Stimulated activated memory B cell treated with anti-CD40 and anti-IgM and Interleukin-4, amounts not matched to agents 10 μg/mL and 1 μg/mL and 100 μg/mL, for 72 hours (primary cell): ENCODE measurements around the gene BPI.
"Not testable (repeated sequence)": the region's sequence is repeated elsewhere in the genome, so short reads cannot be mapped to it uniquely, and the experiment has no call there.

Source experiments
- ATAC-seq: fragments of 150-1000 bp; cut with Tn5 transposase; 2 replicates; pipeline ENCODE4 v1.10.0; 2021
- H3K27ac Mint-ChIP-seq: one replicate; pipeline ENCODE4 v1.8.0; 2022; ENCODE audit warnings: mild to moderate bottlenecking, mixed read lengths
- H3K27me3 Mint-ChIP-seq: one replicate; pipeline ENCODE4 v1.8.0; 2022; ENCODE audit warnings: mixed read lengths
- H3K36me3 Mint-ChIP-seq: one replicate; pipeline ENCODE4 v1.8.0; 2022; ENCODE audit warnings: mixed read lengths
- H3K4me1 Mint-ChIP-seq: one replicate; pipeline ENCODE4 v1.8.0; 2022; ENCODE audit warnings: mixed read lengths
- H3K4me3 Mint-ChIP-seq: one replicate; pipeline ENCODE4 v1.8.0; 2022; ENCODE audit warnings: mild to moderate bottlenecking, moderate library complexity, mixed read lengths
- H3K9me3 Mint-ChIP-seq: one replicate; pipeline ENCODE4 v1.8.0; 2022; ENCODE audit warnings: mixed read lengths

BPI gene

GRCh38 chr20:38330638-38331037 lies 26.7 kb downstream of the BPI start:
- no peaks in the 10 kb centered on the region for H3K36me3 Mint-ChIP-seq
- no peak overlapping the region for H3K27ac Mint-ChIP-seq
- no peaks in the 10 kb centered on the region for H3K4me1 Mint-ChIP-seq
- H3K4me3 Mint-ChIP-seq: no peak overlapping the region
- H3K9me3 Mint-ChIP-seq: peaks cover 7% of the 10 kb centered on the region
- no peak for ATAC-seq
- peaks cover 31% of the 10 kb centered on the region for H3K27me3 Mint-ChIP-seq

- Mint-ChIP-seq H3K36me3 (no peaks in the 10 kb centered on the region), H3K4me3 (no peak overlapping the region)
- ATAC-seq: no peak
These were observed 27.3 kb downstream of the BPI start for GRCh38 chr20:38331245-38331644.

GRCh38 chr20:38331814-38332213 lies 27.9 kb downstream of the BPI start:
- Mint-ChIP-seq H3K27me3 (peaks cover 42% of the 10 kb centered on the region), H3K4me3 (no peak overlapping the region), H3K27ac (no peak overlapping the region), H3K9me3 (peaks cover 2% of the 10 kb centered on the region), H3K4me1 (no peaks in the 10 kb centered on the region), H3K36me3 (no peaks in the 10 kb centered on the region)
- no peak for ATAC-seq

More at GRCh38 chr20:38331245-38331644, 27.3 kb downstream of the BPI start:
- Mint-ChIP-seq H3K27ac (no peak overlapping the region), H3K9me3 (peaks cover 3% of the 10 kb centered on the region), H3K27me3 (peaks cover 37% of the 10 kb centered on the region), H3K4me1 (no peaks in the 10 kb centered on the region)

- no peaks in the 10 kb centered on the region for H3K36me3 Mint-ChIP-seq
- H3K27me3 Mint-ChIP-seq: peaks cover 49% of the 10 kb centered on the region
- no peak overlapping the region for H3K27ac Mint-ChIP-seq
- no peak overlapping the region for H3K4me3 Mint-ChIP-seq
- peaks cover 6% of the 10 kb centered on the region for H3K9me3 Mint-ChIP-seq
- no peak for ATAC-seq
- no peaks in the 10 kb centered on the region for H3K4me1 Mint-ChIP-seq
These were observed 30.1 kb downstream of the BPI start for GRCh38 chr20:38334016-38334415.

GRCh38 chr20:38336726-38337125 lies 32.8 kb downstream of the BPI start:
- Mint-ChIP-seq H3K36me3 (no peaks in the 10 kb centered on the region), H3K27me3 (peaks cover 44% of the 10 kb centered on the region), H3K4me3 (no peak overlapping the region), H3K9me3 (peaks cover 6% of the 10 kb centered on the region), H3K27ac (no peak overlapping the region), H3K4me1 (no peaks in the 10 kb centered on the region)
- no peak for ATAC-seq

GRCh38 chr20:38337561-38338140 lies 33.7 kb downstream of the BPI start:
- Mint-ChIP-seq H3K4me1 (no peaks in the 10 kb centered on the region), H3K27ac (no peak overlapping the region), H3K36me3 (no peaks in the 10 kb centered on the region), H3K9me3 (peaks cover 6% of the 10 kb centered on the region), H3K27me3 (peaks cover 35% of the 10 kb centered on the region), H3K4me3 (no peak overlapping the region)
- ATAC-seq: no peak

- ATAC-seq: no peak
- H3K4me1 Mint-ChIP-seq: no peaks in the 10 kb centered on the region
- H3K36me3 Mint-ChIP-seq: no peaks in the 10 kb centered on the region
- H3K9me3 Mint-ChIP-seq: peaks cover 6% of the 10 kb centered on the region
- no peak overlapping the region for H3K4me3 Mint-ChIP-seq
- peaks cover 33% of the 10 kb centered on the region for H3K27me3 Mint-ChIP-seq
- H3K27ac Mint-ChIP-seq: no peak overlapping the region
These were observed 35.0 kb downstream of the BPI start for GRCh38 chr20:38338849-38339520.

GRCh38 chr20:38339521-38339896 lies 35.6 kb downstream of the BPI start:
- peaks cover 33% of the 10 kb centered on the region for H3K27me3 Mint-ChIP-seq
- not testable (repeated sequence) for ATAC-seq, H3K4me1 Mint-ChIP-seq, H3K4me3 Mint-ChIP-seq, H3K27ac Mint-ChIP-seq, H3K9me3 Mint-ChIP-seq, H3K36me3 Mint-ChIP-seq

- Mint-ChIP-seq H3K9me3 (peaks cover 6% of the 10 kb centered on the region), H3K27me3 (peaks cover 33% of the 10 kb centered on the region), H3K27ac (no peak overlapping the region), H3K4me1 (no peaks in the 10 kb centered on the region), H3K36me3 (no peaks in the 10 kb centered on the region), H3K4me3 (no peak overlapping the region)
- ATAC-seq: no peak
These were observed 36.0 kb downstream of the BPI start for GRCh38 chr20:38339997-38340396.

- Mint-ChIP-seq H3K4me1 (no peaks in the 10 kb centered on the region), H3K27ac (no peak overlapping the region), H3K36me3 (no peaks in the 10 kb centered on the region), H3K27me3 (peaks cover 33% of the 10 kb centered on the region), H3K4me3 (no peak overlapping the region), H3K9me3 (peaks cover 6% of the 10 kb centered on the region)
- no peak for ATAC-seq
These were observed 36.7 kb downstream of the BPI start for GRCh38 chr20:38340693-38341092.

- Mint-ChIP-seq H3K4me1 (no peaks in the 10 kb centered on the region), H3K36me3 (no peaks in the 10 kb centered on the region), H3K4me3 (no peak overlapping the region), H3K27me3 (peaks cover 26% of the 10 kb centered on the region), H3K9me3 (peaks cover 6% of the 10 kb centered on the region), H3K27ac (no peak overlapping the region)
- no peak for ATAC-seq
These were observed 38.3 kb downstream of the BPI start for GRCh38 chr20:38342216-38342615.

- no peak for ATAC-seq
- H3K9me3 Mint-ChIP-seq: peaks cover 4% of the 10 kb centered on the region
- no peaks in the 10 kb centered on the region for H3K36me3 Mint-ChIP-seq
- H3K27ac Mint-ChIP-seq: no peak overlapping the region
- H3K4me1 Mint-ChIP-seq: no peaks in the 10 kb centered on the region
- no peak overlapping the region for H3K4me3 Mint-ChIP-seq
- peaks cover 26% of the 10 kb centered on the region for H3K27me3 Mint-ChIP-seq
These were observed 38.9 kb downstream of the BPI start for GRCh38 chr20:38342713-38343310.

- no peak for ATAC-seq
- Mint-ChIP-seq H3K4me1 (no peaks in the 10 kb centered on the region), H3K36me3 (no peaks in the 10 kb centered on the region), H3K27me3 (peaks cover 27% of the 10 kb centered on the region), H3K9me3 (no peaks in the 10 kb centered on the region), H3K4me3 (no peak overlapping the region), H3K27ac (no peak overlapping the region)
These were observed 39.6 kb downstream of the BPI start for GRCh38 chr20:38343311-38344106.

- Mint-ChIP-seq H3K4me3 (no peak overlapping the region), H3K4me1 (no peaks in the 10 kb centered on the region), H3K27ac (no peak overlapping the region), H3K9me3 (no peaks in the 10 kb centered on the region), H3K36me3 (no peaks in the 10 kb centered on the region), H3K27me3 (peaks cover 24% of the 10 kb centered on the region)
- ATAC-seq: no peak
These were observed 40.2 kb downstream of the BPI start for GRCh38 chr20:38344107-38344701.

- H3K4me1 Mint-ChIP-seq: no peaks in the 10 kb centered on the region
- H3K27me3 Mint-ChIP-seq: peaks cover 28% of the 10 kb centered on the region
- no peaks in the 10 kb centered on the region for H3K36me3 Mint-ChIP-seq
- H3K4me3 Mint-ChIP-seq: no peak overlapping the region
- H3K27ac Mint-ChIP-seq: no peak overlapping the region
- no peaks in the 10 kb centered on the region for H3K9me3 Mint-ChIP-seq
- ATAC-seq: no peak
These were observed 41.7 kb downstream of the BPI start for GRCh38 chr20:38345643-38346042.
